ENCODE results near the gene MMGT1.
"Not testable (repeated sequence)": the region's sequence is repeated elsewhere in the genome, so short reads cannot be mapped to it uniquely, and the experiment has no call there.

MMGT1 gene

DNA sequence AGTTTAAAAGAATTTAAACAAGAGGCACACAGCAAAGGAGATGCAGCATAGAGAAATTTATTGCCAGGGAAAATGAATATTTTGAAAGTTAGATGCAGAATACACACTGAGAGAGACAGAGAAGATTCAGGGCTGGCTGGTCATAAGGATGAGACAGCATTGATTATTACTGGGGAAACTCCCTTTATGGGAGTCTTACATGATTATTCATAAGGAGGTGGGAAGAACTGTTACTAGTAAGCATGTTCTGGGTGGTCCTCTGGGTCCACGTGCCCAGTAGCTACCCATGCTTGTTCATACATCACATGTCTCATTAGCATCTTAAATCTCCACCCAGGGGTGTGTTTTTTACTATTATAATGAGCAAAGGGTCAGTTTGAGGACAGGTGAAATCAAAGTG lies 53.3 kb downstream of the MMGT1 start:
- DNase-seq: not testable (repeated sequence)

GRCh38 chrX:135914404-135914803 lies 59.4 kb downstream of the MMGT1 start:
- DNase-seq: no peak

Data from activated CD4-positive, alpha-beta T cell treated with anti-CD3 and anti-CD28 coated beads for 1 hour (primary cell).